ENCODE data around the gene SLC38A8.

The SLC38A8 gene

DNA sequence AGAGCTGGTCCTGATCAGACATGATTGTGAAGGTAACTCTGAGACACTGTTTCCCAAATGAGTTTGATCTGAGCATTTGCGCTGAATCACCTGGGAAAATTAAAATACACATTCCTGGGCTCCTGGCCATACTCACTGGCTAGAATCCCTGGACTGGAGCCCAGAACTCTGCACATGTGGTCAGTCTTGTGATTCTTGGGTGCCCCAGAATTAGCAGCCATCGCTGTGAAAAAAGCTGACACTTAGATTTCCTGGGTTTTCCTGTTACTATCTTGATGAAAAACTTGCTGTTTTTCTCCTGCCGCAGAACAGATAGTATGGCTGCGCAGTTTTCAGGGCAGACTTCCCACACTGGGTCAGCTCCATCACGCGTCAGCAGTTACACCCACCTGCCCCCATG lies 50.0 kb downstream of the SLC38A8 start:
- no peak for TF ChIP-seq ZNF384 (IDR thresholded peaks at IDR 0.05)
- no peak for TF ChIP-seq BHLHE40 (IDR thresholded peaks at IDR 0.05; ENCODE audit: borderline replicate concordance)
- no peak for TF ChIP-seq FOXM1 (IDR thresholded peaks at IDR 0.05; ENCODE audit: borderline replicate concordance)
- no peak for TF ChIP-seq L3MBTL2 (conservative IDR thresholded peaks at IDR 0.05)
- no peak for TF ChIP-seq FOXK2 (IDR thresholded peaks at IDR 0.05)
- TF ChIP-seq, protein P1, sequence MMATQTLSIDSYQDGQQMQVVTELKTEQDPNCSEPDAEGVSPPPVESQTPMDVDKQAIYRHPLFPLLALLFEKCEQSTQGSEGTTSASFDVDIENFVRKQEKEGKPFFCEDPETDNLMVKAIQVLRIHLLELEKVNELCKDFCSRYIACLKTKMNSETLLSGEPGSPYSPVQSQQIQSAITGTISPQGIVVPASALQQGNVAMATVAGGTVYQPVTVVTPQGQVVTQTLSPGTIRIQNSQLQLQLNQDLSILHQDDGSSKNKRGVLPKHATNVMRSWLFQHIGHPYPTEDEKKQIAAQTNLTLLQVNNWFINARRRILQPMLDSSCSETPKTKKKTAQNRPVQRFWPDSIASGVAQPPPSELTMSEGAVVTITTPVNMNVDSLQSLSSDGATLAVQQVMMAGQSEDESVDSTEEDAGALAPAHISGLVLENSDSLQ (IDR thresholded peaks at IDR 0.05): no peak
- TF ChIP-seq NFRKB (IDR thresholded peaks at IDR 0.05): no peak
- TF ChIP-seq ARNT (IDR thresholded peaks at IDR 0.05): no peak
- no peak for TF ChIP-seq SP1 (IDR thresholded peaks at IDR 0.05)
- TF ChIP-seq LEF1 (IDR thresholded peaks at IDR 0.05; ENCODE audit: borderline replicate concordance): no peak
- ChIA-PET CTCF (no interaction called here), POLR2A (interaction anchor here (1.0 kb wide), 1 partner anchor 15 kb away, joined by 3 read pairs; no protein-coding TSS in a partner anchor)
- DNase-seq (ENCODE audit: extremely low spot score): no peak

DNA sequence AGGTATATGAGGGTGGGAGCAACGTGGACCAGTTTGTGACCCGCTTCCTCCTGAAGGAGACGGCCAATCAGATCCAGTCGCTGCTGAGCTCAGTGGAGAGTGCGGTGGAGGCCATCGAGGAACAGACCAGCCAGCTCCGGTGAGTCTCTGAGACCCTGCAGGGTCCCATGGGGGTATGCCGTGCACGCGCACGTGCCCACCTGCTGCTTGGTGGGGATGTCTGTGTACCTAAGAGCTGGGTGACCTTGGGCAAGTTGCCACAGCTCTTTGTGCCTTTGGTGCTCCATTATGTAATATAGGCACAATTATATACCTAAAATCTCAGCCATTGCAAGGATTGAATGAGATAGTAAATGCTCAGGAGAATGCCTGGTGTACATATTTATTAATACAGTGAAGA lies 52.1 kb downstream of the SLC38A8 start:
- no peak for TF ChIP-seq L3MBTL2 (conservative IDR thresholded peaks at IDR 0.05)
- TF ChIP-seq HDGF (IDR thresholded peaks at IDR 0.05; ENCODE audit: borderline replicate concordance): no peak
- no peak for TF ChIP-seq ELF4 (IDR thresholded peaks at IDR 0.05)
- no peak for TF ChIP-seq ARNT (IDR thresholded peaks at IDR 0.05)
- TF ChIP-seq, protein P1 (IDR thresholded peaks at IDR 0.05): no peak
- no peak for TF ChIP-seq TARDBP (IDR thresholded peaks at IDR 0.05)
- ChIA-PET CTCF (no interaction called here), POLR2A (no interaction called here)
- DNase-seq (ENCODE audit: extremely low spot score): no peak

DNA sequence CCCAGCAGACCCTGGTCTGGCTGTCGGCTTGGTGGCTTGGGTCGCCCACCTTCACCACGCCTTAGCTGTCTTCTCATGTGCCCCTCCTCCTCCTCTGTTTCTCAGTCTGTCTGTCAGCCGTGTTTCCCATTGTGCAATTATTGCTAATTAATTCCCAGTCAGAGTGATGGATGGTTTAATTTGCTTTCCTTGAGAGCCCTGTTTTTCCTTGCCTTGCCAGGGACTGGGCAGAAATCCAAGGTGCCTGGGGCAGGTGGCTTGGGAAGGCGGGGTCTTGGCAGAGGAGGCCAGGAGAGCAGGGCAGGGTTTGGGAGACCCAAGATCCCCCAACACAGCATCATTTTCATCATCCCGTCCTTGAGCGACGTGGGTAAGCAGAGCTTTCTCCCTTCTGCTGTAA lies 53.3 kb downstream of the SLC38A8 start:
- DNase-seq (ENCODE audit: extremely low spot score): no peak
- ChIA-PET CTCF (interaction anchor here (0.6 kb wide), 1 partner anchor 540 kb away, joined by 5 read pairs; no protein-coding TSS in a partner anchor), POLR2A (no interaction called here)
- TF ChIP-seq ELF4 (IDR thresholded peaks at IDR 0.05) (no peak), NFRKB (IDR thresholded peaks at IDR 0.05) (no peak), HDGF (IDR thresholded peaks at IDR 0.05; ENCODE audit: borderline replicate concordance) (no peak), FOXK2 (IDR thresholded peaks at IDR 0.05) (no peak), ZNF384 (IDR thresholded peaks at IDR 0.05) (no peak), FOXM1 (IDR thresholded peaks at IDR 0.05; ENCODE audit: borderline replicate concordance) (no peak)
- TF ChIP-seq, protein P1 (IDR thresholded peaks at IDR 0.05): no peak

DNA sequence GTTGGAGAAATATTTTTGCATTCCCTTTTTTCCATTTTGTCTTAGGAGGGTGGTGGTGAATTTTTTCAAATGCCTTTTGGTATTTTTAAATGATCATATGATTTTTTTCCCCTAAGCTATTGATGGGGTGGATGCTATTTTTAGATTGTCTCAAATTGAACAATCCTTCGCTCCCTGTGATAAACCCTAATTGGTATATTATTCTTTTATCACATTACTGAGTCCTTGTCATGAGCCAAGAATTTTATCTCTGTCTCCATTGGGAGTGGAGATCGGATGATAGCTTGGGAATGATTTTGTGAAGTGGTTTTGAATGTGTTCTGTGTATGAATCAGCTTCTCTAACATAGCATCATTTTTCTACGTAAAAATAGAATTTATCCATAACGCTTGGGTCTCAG lies 59.1 kb downstream of the SLC38A8 start:
- no peak for TF ChIP-seq LEF1 (IDR thresholded peaks at IDR 0.05; ENCODE audit: borderline replicate concordance)
- TF ChIP-seq BHLHE40 (IDR thresholded peaks at IDR 0.05; ENCODE audit: borderline replicate concordance): no peak
- no peak for TF ChIP-seq CTBP1 (IDR thresholded peaks at IDR 0.05; ENCODE audit: borderline replicate concordance)
- TF ChIP-seq SUZ12 (IDR thresholded peaks at IDR 0.05): no peak
- TF ChIP-seq FOXA1 (IDR thresholded peaks at IDR 0.05): no peak
- no peak for TF ChIP-seq HDGF (IDR thresholded peaks at IDR 0.05; ENCODE audit: borderline replicate concordance)
- TF ChIP-seq SP1 (IDR thresholded peaks at IDR 0.05): no peak
- TF ChIP-seq FOXM1 (IDR thresholded peaks at IDR 0.05; ENCODE audit: borderline replicate concordance): no peak
- TF ChIP-seq ELF4 (IDR thresholded peaks at IDR 0.05): no peak
- TF ChIP-seq L3MBTL2 (conservative IDR thresholded peaks at IDR 0.05): no peak
- TF ChIP-seq, protein P1 (IDR thresholded peaks at IDR 0.05): no peak
- TF ChIP-seq ZNF384 (IDR thresholded peaks at IDR 0.05): no peak
- TF ChIP-seq NFRKB (IDR thresholded peaks at IDR 0.05): no peak
- no peak for TF ChIP-seq TARDBP (IDR thresholded peaks at IDR 0.05)
- no peak for TF ChIP-seq FOXK2 (IDR thresholded peaks at IDR 0.05)
- TF ChIP-seq ARNT (IDR thresholded peaks at IDR 0.05): no peak
- POLR2A ChIA-PET: no interaction called here
- DNase-seq (ENCODE audit: extremely low spot score): no peak
- CTCF ChIA-PET: interaction anchor here (0.6 kb wide), 1 partner anchor 509 kb away, joined by 3 read pairs; no protein-coding TSS in a partner anchor

DNA sequence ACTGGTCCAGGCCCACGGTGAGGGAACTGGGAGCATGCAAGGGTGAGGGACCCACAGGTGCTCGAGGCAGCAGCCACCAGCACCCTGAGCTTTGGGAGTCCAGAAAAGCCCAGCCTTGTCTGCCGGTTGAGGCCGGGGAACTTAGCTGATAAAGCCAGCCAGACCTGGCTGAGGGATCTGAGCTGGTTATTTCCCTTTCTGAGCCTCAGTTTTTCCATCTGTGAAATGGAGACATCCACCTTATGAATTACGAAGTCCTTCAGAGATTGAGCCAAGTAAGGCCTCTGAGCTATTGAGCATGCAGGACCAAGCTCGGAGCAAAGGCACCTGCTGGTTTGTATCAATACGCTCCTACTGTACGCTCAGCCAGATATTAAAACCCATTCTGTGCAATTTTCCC lies 60.8 kb downstream of the SLC38A8 start:
- TF ChIP-seq, protein P1 (IDR thresholded peaks at IDR 0.05): no peak
- TF ChIP-seq ZNF384 (IDR thresholded peaks at IDR 0.05) (no peak), SUZ12 (IDR thresholded peaks at IDR 0.05) (no peak), ARNT (IDR thresholded peaks at IDR 0.05) (no peak), FOXK2 (IDR thresholded peaks at IDR 0.05) (no peak), CTBP1 (IDR thresholded peaks at IDR 0.05; ENCODE audit: borderline replicate concordance) (no peak), BHLHE40 (IDR thresholded peaks at IDR 0.05; ENCODE audit: borderline replicate concordance) (no peak), ELF4 (IDR thresholded peaks at IDR 0.05) (no peak), FOXM1 (IDR thresholded peaks at IDR 0.05; ENCODE audit: borderline replicate concordance) (no peak), NFRKB (IDR thresholded peaks at IDR 0.05) (no peak), FOXA1 (IDR thresholded peaks at IDR 0.05) (no peak), TARDBP (IDR thresholded peaks at IDR 0.05) (no peak), L3MBTL2 (conservative IDR thresholded peaks at IDR 0.05) (no peak), SP1 (IDR thresholded peaks at IDR 0.05) (no peak), HDGF (IDR thresholded peaks at IDR 0.05; ENCODE audit: borderline replicate concordance) (no peak), LEF1 (IDR thresholded peaks at IDR 0.05; ENCODE audit: borderline replicate concordance) (no peak)
- DNase-seq (ENCODE audit: extremely low spot score): no peak
- ChIA-PET CTCF (interaction anchor here (0.6 to 1.0 kb wide), 2 partner anchors 15 to 17 kb away, joined by 3 read pairs; no protein-coding TSS in a partner anchor), POLR2A (no interaction called here)
